Skin epidermis (tissue), 12 donors: ENCODE data around the gene NPLOC4.

Source experiments
- H3K27ac ChIP-seq, 21 experiments: fragments of 200-600 bp; sonication (generic) in 11 of 21; one replicate each; pipeline ENCODE4 v1.5.0; 2020; ENCODE audit warnings: mild to moderate bottlenecking in 3 of 21, inconsistent platforms in 2 of 21, moderate library complexity in 2 of 21
- H3K4me3 ChIP-seq, 7 experiments: fragments of 200-600 bp; sonication (generic) in 2 of 7; one replicate each; pipeline ENCODE4 v1.5.0; 2020; ENCODE audit warnings: inconsistent platforms in 2 of 7, mild to moderate bottlenecking in 2 of 7, moderate library complexity in 1 of 7

Gene NPLOC4

DNA sequence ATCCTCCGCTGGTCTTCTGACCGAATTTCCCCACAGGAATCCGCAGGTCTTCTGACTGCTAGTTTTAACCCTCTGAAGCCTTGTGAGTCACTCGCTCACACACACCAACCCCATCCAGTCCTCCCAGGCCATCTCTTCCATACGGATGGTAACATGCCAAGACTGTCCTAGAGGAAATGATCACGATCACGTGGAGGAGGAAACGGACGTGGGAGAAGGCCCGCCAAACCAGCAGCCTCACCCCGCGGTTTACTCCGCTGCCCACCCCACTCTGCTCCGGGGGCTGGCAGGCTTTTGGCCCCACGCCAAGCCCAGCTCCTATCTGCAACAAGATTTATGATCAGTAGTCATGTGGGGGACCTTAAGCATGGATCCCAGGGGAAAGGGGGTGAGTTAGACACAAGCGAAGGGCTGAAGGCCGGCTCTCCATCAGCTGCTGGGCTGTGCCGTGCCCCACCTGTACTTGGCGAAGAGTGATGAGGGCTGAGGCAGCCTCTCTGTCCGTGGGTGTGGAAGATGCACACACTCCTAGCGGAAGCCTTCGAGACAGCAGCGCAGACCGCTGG is 83.2 kb downstream of the NPLOC4 start:
- H3K27ac ChIP-seq: peak overlapping the region in 18 of 21 experiments; percentile 13 to 95 (median 90)

DNA sequence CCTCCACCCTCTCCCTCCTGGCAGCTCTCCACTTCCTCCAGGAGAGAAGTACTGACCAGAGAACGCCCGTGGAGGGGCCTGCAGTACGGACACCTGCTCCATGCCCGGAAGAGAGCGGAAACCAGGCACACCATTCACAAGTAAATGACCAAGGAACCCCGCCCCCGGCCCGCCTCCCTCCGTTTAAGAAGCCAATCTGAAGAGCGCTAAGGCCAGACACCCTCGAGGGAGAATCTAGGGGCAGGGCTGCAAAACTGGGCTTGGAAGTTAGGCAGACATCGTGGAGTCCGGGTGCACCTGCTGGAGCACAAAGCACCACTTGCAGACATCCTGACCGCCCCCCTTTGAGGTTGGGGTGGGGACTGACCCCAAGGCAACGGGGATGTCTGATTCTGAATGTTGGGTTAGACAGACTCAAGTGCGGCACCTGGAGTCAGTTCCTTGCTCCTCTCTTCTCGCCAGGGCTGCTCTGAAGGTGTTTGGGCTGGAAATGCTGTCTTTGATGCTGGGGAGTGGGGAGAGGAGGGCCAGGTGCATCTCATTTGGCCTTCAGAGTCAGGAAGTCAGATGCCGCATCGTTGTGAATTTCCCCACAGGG is 83.8 kb downstream of the NPLOC4 start:
- Histone ChIP-seq H3K27ac (peak overlapping the region in 20 of 21 experiments; percentile 76 to 95 (median 91)), H3K4me3 (peak overlapping the region; percentile 65 to 98 (median 85))

More for the DNA sequence above, 83.2 kb downstream of the NPLOC4 start:
- H3K4me3 ChIP-seq: peak overlapping the region; percentile 65 to 98 (median 85)

DNA sequence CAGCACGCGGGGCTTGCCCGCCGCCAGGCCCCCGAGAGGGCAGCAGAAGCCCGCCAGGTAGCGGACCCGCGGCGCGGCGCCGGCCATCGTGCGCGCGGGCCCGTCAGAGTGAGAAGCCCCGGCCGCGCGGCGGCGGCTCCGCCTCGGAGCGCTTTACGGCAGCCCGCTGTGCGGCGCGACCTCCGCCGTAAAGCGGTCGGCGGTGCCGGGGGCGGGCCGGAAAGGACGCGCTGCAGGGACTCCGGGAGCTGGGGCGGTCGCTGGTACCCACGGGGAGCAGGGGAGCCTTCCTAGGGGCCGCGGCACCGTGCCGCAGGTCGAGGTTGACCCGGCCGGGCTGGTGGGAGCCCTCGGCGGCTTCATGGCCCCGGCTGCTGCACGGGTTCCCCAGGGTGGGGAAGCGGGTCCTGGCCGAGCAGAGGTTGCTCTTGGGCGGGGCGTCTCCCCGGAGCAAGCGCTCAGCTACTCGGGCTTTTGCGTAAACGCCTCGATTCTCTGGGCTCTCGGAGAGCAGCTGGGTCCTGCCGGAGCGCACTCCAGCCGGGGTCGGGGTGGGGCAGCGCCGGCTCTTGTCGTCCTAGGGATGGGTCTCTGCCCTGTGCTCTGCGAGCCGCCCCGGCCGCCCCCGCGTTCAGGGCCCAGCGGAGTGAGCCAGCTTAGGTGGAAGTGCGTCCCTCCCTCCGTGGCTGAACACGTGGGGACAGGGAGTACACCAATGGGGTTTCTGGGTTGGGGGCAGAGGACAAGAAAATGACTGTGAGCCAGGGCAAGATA is 84.5 kb downstream of the NPLOC4 start, which contains the start of gene FAAP100:
TSS of gene FAAP100 (minus strand) at position 110 of the 774 bp plus-strand sequence. CDS start at position 87, 23 bp downstream.
- H3K27ac ChIP-seq: peak within 1 kb of the TSS; percentile 69 to 95 (median 91)
- peak within 1 kb of the TSS; percentile 65 to 98 (median 85) for H3K4me3 ChIP-seq

DNA sequence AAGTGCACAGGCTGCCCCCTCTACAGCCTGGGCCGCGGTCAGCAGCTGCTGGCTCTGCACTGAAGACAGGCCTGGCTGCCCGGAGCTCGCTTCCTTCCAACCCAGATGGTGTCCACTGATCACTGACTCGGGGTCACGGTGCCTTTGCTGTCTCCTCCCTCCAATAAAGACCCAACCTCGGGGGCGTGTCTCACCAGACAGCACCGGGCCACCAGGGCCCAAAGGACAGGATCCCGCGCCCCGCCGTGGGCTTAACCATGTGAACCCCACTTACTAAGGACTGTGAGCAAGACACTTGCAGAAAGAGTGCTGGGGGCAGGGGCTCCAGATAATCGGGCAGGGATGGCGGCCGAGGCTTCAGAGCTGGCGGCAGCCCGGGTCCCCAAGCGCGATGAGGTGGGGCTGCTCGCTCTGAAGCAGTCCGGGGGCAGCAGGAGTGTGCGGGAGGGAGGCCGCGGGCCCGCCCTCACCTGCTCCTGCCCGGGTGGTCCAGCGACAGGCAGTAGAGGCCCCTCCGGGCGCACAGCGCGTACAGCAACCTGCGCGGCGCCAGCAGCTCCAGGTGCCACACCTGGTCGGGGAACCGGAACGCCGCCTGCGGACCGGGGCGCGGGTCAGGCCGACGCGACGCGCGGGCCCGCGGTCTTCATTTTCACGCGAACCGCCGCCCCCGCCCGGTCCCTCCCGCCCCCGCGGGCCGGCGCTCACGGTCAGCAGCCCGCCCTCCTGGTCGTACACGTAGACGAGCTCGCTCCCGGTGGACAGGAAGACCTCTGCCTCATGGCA is 85.3 kb downstream of the NPLOC4 start:
- Histone ChIP-seq H3K4me3 (peak overlapping the region; percentile 65 to 98 (median 85)), H3K27ac (peak overlapping the region; percentile 69 to 95 (median 91))

DNA sequence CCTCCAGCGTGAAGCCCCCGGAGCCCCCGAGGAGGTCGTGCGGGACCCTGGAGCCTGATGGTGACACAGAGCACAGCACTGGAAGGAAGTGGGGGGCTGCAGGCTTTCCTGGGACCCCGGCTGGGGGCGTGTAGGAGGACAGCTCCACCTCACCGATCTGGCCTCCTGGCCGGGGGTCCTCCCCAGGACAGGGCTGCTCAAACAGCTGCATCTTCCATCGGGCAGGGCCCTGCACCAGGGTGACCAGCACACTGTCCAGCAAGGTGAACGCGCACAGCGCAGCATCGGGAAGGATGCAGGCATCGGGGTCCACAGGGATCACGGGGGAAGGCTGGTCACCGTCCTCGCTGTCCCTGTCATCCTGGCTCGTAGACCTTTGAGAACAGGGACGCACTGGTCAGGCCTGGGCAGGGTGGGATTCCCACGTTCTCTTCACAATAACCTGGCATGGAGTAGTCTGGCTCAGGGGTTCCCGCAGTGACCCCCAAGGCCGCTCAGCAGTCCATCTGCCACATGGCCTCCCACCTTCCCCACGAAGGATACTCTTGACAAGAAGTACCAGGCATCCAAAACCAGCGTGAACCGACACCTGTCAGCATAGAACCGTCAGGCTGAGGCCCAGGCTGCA is 86.0 kb downstream of the NPLOC4 start:
- peak overlapping the region in 6 of 7 experiments; percentile 65 to 98 (median 82) for H3K4me3 ChIP-seq
- peak overlapping the region in 5 of 21 experiments; percentile 83 to 92 (median 91) for H3K27ac ChIP-seq

DNA sequence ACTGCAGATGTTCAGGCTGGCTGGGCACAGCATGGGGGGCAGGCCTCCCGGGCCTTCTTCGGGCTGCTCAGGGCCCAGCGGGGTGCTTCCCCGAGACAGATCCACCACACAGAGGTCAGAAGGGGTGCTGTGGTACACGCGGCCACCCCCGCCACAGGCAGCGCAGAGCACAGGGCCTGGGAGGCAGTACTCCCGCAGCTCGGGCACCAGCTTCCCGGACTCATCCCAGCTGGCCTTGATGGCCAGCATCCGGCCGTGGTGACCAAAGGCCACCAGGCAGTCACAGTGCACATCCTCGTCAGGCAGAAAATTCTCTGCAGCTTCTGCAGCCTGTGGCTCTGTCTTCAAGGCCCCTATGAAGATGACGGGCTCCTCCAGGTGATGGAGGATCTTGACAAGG is 86.6 kb downstream of the NPLOC4 start:
- H3K4me3 ChIP-seq: no peak overlapping the region

DNA sequence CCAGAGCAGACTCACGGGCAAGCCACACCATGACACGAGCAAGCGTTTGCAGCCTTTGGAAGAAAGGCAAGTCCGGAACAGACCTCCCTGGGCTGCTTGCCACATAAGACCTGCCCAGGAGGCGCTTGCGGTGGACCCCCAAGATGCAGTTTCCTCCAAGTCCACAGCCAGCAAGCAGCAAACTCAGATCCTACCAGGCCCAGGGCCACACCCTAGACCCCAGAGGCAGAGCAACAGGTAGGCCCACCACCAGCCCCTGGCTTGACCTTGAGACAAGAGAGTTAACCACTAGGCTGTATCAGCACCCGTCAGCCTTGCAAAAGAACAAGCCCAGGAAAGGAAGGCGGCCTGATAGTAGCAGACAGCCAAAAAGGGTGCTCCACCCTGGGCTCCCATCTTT is 87.1 kb downstream of the NPLOC4 start:
- H3K27ac ChIP-seq: no peak overlapping the region
- H3K4me3 ChIP-seq: no peak overlapping the region

More for the DNA sequence above, 86.6 kb downstream of the NPLOC4 start:
- no peak overlapping the region for H3K27ac ChIP-seq

DNA sequence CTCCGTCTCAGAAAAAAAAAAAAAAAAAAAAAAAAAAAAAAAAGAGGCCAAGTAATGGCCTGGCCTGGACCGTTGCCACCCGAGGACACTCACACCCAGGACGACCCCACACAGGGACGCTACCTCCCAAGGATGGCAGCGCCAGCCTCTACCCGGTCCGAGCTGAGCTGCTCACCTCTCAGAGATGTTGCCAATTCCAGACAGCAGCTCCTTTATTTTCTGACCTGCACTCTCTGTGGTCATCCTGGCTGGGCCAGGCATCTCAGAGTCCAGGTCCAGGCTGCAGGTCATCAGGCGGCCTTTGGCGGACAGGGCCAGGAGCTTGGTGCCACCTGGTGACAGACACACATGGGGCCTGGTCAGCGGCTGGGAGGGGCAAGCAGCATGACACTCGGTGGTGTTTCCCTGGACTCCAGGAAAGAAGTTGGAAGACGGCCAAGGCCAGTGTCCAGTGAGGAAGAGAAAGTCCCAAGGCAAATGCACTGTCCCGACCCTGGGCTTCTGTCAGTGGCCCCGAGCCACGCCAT is 87.8 kb downstream of the NPLOC4 start:
- Histone ChIP-seq H3K27ac (no peak overlapping the region), H3K4me3 (no peak overlapping the region)

DNA sequence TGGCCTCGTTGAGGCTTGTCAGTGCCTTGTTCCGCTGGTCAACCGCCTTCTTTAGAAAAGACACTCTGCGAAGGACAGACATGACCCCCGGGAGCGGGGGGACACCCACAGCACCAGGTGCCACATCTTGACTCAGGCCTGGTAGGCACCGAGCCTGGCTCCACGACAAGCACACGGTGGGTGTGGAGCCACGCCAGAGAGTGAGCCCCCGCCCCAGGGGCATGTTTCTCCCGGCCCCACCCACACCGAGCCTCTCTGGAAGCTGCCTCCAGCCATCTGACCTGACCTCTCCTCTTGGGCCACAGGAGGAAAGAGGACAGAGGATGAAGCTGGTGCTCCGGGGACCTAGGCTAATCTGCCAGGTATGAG is 89.3 kb downstream of the NPLOC4 start:
- H3K27ac ChIP-seq: no peak overlapping the region
- no peak overlapping the region for H3K4me3 ChIP-seq

DNA sequence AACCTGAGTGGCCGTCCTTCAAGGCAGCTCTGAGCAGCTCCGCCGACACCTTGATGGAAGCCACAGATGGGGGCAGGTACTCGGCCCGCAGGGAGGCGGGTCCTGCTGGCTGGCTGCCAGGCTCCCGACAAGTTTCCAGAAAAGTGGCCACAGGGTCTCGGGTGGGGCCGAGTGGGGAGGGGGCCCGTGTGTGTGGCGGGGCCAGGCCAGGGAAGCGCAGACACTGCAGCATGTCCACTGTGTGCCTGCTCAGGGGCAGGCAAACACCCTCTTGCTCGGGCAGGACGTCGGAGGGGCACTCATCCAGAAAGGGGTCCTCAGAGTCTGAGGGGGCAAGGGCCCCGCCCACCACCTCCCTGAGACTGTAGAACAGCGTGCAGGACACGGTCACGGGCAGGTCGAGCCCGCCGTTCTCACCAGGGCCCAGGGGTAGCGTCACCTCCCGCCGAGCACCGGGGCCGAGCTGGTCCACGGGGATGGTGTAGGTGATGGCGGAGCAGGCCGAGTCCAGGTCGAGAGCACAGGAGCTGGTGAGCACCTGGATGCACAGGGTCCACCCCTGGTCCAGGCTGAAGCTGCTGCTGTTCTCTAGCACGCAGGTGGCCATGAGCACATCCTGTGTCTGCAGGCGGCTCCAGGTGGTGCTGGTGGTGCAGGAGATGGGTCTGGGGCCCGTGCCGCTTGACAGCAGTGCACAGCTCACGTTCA is 89.9 kb downstream of the NPLOC4 start:
- H3K4me3 ChIP-seq: no peak overlapping the region

DNA sequence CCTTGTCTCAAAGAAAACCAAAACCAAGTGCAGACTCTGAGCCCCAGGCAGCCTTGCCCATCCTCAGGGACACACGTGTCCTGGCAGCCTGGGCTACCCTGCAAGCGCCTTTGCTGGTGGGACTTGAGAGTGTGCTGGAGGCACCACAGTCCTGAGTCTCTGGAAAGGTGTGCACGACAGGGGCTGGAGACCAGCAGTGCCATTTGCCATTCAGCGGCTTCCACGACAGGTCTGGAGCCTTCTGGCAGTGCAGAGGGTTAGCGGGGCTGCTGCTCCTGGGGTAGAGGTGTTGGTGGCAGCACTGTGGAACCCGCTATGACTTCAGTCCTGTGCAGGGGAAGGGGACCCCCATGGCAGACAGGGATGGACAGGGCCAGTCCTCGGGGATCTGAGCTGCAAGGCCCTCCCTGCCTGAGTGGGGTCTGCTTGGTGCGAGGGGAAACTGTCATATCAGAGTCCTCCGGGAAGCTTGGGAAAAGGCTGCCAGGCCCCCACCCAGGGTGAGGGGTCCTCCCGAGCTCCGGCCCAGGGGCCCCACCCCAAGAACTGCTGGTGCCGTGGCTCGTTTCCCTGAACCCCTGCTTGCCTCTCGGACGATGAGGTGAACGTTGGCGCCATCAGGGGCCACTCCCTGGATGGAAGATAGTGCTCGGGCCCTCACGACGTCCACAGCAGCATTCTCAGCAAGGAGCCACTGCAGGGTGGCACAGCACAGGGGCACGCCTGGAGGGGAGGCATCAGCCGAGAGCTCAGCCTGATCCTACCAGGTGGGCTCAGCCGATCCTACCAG is 91.6 kb downstream of the NPLOC4 start:
- Histone ChIP-seq H3K27ac (no peak overlapping the region), H3K4me3 (no peak overlapping the region)

More for the DNA sequence above, 89.9 kb downstream of the NPLOC4 start:
- no peak overlapping the region for H3K27ac ChIP-seq

DNA sequence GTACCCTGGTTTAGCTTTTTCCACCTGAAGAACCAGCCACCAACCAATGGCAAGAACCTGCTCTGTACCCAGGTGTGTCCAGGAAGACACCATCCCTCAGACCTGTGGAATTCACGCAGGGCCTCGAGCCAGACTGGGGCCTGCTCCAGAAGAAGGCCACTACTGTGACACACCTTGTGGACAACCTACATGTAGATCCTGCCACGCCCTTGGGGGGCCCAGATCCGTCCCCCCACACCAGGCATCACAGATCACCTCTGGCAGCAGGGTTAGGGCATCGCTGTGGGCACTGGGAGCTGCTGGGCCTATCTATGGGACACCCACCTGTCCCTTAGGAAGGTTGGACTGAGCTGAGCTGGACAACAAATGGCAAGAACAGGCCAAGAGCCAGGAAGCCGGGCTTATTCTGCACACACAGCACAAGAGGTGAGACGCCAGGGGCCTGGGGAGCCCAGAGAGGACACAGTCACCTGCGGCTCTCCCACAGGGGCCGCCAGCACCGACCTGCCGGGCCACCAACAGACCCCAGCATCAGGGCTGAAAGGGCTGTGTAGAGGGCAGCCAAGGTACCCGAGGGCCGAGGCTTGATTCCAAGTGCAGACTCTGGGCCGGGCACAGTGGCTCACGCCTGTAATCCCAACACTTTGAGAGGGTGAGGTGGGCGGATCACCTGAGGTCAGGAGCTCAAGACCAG is 92.5 kb downstream of the NPLOC4 start:
- no peak overlapping the region for H3K4me3 ChIP-seq
- no peak overlapping the region for H3K27ac ChIP-seq

DNA sequence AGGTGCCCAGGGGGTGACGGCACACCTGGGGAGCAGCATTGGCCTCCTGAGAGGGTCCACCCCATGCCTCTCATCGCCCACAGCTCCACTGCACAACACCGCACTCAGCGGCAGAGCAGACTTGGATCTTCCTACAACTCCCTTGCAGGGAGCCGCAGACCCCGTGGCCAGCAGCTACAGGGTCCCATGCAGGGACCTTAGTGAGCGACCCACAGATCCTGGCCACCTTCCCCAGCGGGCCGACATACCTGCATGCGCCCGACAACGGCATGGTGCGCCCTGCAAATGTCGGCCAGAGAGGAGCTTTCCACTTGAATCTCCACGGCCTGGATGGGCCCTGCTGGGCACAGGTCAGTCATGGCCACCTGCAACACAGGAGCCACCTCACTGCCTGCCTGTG is 93.2 kb downstream of the NPLOC4 start:
- H3K27ac ChIP-seq: no peak overlapping the region
- H3K4me3 ChIP-seq: no peak overlapping the region

DNA sequence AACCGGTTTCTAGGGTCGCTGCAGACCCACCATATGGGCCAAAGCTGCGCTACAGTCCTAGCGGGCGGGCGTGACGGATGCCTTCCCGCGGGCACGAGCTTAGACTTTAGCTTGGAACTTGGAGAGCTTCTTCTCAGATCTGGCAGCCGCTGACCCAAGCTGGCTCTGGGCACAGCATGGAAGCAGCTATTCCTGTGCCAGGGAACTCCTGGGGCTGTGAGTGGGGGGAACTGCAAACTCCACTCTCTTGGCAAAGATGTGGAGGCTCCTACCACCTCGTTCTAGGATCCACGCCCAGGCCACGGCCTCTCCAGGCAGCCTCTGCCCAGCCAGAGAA is 93.6 kb downstream of the NPLOC4 start:
- Histone ChIP-seq H3K4me3 (no peak overlapping the region), H3K27ac (no peak overlapping the region)

DNA sequence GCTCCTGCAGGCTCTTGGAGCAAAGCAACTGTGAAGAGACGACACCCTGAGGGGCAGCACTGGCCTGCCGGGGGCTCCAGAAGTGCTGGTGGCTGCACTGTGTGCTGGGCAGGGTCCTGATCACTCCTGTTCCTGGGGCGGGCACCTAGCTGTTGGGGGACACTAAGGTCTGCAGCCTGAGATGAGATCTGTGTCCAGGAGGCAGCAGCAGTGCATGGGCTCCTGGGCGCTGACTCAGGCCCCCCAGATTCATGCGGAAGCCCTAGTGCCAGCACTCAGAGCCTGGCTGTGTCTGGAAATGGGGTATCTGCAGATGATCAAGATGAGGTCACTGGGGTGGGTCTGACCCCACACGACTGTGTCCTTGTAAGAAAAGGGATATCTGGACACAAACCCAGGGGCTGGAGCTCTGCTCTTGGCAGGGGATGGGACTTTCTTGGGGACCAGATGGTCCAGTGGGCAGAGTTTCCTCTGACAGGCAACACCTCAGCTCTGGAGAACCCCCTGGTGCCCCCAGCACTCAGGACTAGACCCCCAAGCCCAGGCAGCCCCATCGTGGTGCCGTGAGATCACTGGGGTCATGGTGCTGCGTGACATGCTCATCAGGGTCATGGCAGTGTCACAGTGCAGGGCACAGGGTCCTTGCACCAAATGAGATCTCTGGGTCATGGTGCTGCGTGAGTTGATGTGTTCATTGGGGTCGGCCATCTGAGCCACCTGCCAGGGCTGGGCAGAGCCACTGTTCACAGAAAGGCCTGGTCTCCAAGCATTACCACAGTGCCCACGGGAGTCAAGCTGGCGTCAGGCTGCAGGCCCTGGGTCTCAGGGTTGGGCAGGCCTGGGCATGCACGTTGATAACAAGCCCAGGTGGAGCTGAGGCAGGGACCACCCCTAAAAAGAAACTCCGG is 94.2 kb downstream of the NPLOC4 start:
- H3K4me3 ChIP-seq: no peak overlapping the region
- no peak overlapping the region for H3K27ac ChIP-seq

DNA sequence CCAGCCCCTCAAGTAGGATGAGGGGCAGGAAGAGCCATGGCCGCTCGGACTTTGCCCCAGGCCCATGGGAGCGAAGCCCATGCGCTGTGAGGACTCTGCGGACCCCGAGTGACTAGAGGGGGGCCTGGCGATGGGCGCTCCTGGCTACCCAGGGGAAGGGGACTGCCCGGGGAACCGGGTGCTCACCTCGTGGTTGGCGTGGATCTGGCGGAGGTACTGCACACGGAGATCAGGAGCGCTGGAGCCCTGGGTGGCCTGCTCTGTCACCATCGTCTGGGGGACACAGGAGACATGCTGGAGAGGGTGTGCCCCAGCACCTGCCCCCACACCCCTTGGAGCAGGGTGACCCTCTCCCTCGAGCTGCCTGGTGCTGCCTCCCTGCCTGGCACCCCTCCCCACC is 95.8 kb downstream of the NPLOC4 start:
- no peak overlapping the region for H3K27ac ChIP-seq
- H3K4me3 ChIP-seq: no peak overlapping the region

DNA sequence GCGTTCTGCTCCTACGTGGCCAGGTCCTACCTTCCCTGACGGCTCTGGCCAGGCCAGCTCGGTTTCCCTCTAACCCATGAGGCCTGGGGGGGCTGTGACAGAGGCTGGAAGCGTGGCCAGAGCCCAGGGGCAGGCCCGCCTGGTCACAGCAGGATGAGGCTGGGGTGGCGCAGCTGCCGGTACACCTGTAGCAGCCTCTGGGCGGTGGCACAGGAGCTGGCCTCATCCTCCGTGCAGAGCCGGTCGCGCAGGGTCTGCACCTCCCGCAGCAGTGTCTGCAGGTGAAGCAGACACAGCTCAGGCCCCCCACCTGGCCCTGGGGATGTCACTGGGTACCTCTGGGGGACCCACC is 96.3 kb downstream of the NPLOC4 start:
- H3K4me3 ChIP-seq: no peak overlapping the region
- H3K27ac ChIP-seq: no peak overlapping the region
